DND-41 (cell line): Measurements from ENCODE around the gene RAB7B.

Experiments used
- ATAC-seq: fragments of 200-7000 bp; cut with Tn5 transposase; 3 replicates; pipeline ENCODE4 v1.9.1; 2021; ENCODE audit warnings: low read depth; ENCODE audit not compliant: insufficient read depth
- DNase-seq: peaks from one replicate; pipeline ENCODE4 v3.0.0-alpha.2; 2020
- H2AFZ ChIP-seq: 2 replicates; pipeline ENCODE4 v1.6.0; 2012; ENCODE audit warnings: low read depth, low read length
- H3K27ac ChIP-seq: 2 replicates; pipeline ENCODE4 v1.5.1; 2012; ENCODE audit warnings: low read length, inconsistent platforms
- H3K27me3 ChIP-seq: fragments of 200-600 bp; sonication (generic); 2 replicates; pipeline ENCODE4 v1.6.0; 2012; ENCODE audit warnings: low read length, mild to moderate bottlenecking, inconsistent platforms; ENCODE audit not compliant: insufficient read depth, poor library complexity
- H3K36me3 ChIP-seq: 2 replicates; pipeline ENCODE4 v1.5.1; 2012; ENCODE audit warnings: low read length, inconsistent platforms; ENCODE audit not compliant: insufficient read depth
- H3K4me1 ChIP-seq: 2 replicates; pipeline ENCODE4 v1.5.1; 2012; ENCODE audit warnings: mild to moderate bottlenecking, low read length; ENCODE audit not compliant: insufficient read depth
- H3K4me2 ChIP-seq: 2 replicates; pipeline ENCODE4 v1.6.0; 2012; ENCODE audit warnings: mild to moderate bottlenecking, moderate library complexity, low read length, inconsistent platforms; ENCODE audit not compliant: insufficient read depth
- H3K4me3 ChIP-seq, 2 experiments: fragments of 200-600 bp in 1 of 2; shearing (Covaris generic) in 1 of 2; 2 replicates each; pipeline ENCODE4 v1.5.1; 2012 to 2016; ENCODE audit warnings: inconsistent platforms in 2 of 2, low read length in 2 of 2, mild to moderate bottlenecking in 2 of 2, low read depth in 1 of 2, moderate library complexity in 1 of 2
- H3K79me2 ChIP-seq: 2 replicates; pipeline ENCODE4 v1.6.0; 2012; ENCODE audit warnings: low read length, inconsistent platforms; ENCODE audit not compliant: insufficient read depth
- H3K9ac ChIP-seq: 2 replicates; pipeline ENCODE4 v1.6.0; 2012; ENCODE audit warnings: low read depth, mild to moderate bottlenecking, inconsistent platforms, low read length, moderate library complexity
- H3K9me3 ChIP-seq: 2 replicates; pipeline ENCODE4 v1.5.1; 2012; ENCODE audit warnings: low read length, moderate library complexity, mild to moderate bottlenecking, inconsistent platforms; ENCODE audit not compliant: insufficient read depth, severe bottlenecking
- H4K20me1 ChIP-seq: 2 replicates; pipeline ENCODE4 v1.6.0; 2012; ENCODE audit warnings: low read length; ENCODE audit not compliant: insufficient read depth
- EZH2 ChIP-seq: IDR thresholded peaks from 3 replicates; pipeline ENCODE4 v1.6.1; 2012; ENCODE audit warnings: borderline replicate concordance, low read depth, mild to moderate bottlenecking, moderate library complexity, low read length, inconsistent platforms; ENCODE audit not compliant: severe bottlenecking
- TF ChIP-seq, protein P1 (sequence below): IDR thresholded peaks from 2 replicates; pipeline ENCODE4 v1.5.1; 2012; ENCODE audit warnings: borderline replicate concordance, low read length, moderate library complexity, mild to moderate bottlenecking; ENCODE audit not compliant: poor library complexity, severe bottlenecking; ENCODE audit errors: extremely low read depth

RAB7B gene

DNA sequence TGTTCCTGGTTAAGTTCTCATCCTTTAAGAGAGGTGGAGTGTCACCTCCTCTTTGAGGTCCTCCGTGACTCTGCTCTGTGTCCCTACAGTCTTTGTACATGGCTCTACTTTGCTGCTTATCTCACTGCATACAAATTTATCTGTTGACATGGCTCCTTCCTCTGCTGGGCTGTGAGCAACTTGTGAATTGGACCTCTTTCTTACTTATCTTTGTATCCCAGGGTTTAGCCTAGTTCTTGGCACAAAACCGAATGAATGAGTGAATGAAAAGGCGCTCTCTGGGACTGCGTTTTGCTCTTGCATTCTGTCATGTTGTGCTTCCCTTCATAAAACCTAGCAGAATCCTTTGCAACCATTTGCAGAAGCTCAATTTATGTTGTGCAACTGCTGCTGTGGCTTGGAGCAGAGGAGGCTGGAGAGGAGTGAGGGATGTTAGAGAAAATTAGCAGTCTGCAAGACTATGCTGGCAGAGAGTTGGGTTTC lies 72.4 kb downstream of the RAB7B start:
- ATAC-seq = no peak
- H3K9me3 ChIP-seq = no peaks in the 10 kb centered on the region
- H3K36me3 ChIP-seq = no peaks in the 10 kb centered on the region
- no peak overlapping the region for H3K4me2 ChIP-seq
- no peaks in the 10 kb centered on the region for H3K79me2 ChIP-seq
- TF ChIP-seq, protein P1, sequence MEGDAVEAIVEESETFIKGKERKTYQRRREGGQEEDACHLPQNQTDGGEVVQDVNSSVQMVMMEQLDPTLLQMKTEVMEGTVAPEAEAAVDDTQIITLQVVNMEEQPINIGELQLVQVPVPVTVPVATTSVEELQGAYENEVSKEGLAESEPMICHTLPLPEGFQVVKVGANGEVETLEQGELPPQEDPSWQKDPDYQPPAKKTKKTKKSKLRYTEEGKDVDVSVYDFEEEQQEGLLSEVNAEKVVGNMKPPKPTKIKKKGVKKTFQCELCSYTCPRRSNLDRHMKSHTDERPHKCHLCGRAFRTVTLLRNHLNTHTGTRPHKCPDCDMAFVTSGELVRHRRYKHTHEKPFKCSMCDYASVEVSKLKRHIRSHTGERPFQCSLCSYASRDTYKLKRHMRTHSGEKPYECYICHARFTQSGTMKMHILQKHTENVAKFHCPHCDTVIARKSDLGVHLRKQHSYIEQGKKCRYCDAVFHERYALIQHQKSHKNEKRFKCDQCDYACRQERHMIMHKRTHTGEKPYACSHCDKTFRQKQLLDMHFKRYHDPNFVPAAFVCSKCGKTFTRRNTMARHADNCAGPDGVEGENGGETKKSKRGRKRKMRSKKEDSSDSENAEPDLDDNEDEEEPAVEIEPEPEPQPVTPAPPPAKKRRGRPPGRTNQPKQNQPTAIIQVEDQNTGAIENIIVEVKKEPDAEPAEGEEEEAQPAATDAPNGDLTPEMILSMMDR = no peak
- no peak for TF ChIP-seq EZH2
- no peaks in the 10 kb centered on the region for H4K20me1 ChIP-seq
- H3K27me3 ChIP-seq = peaks cover 19% of the 10 kb centered on the region
- H3K9ac ChIP-seq = no peak overlapping the region
- H3K27ac ChIP-seq = no peak overlapping the region
- DNase-seq = no peak
- no peaks in the 10 kb centered on the region; the same call in 1 of the 2 replicates for H3K4me1 ChIP-seq
- H2AFZ ChIP-seq = no peak overlapping the region
- H3K4me3 ChIP-seq = no peak overlapping the region

DNA sequence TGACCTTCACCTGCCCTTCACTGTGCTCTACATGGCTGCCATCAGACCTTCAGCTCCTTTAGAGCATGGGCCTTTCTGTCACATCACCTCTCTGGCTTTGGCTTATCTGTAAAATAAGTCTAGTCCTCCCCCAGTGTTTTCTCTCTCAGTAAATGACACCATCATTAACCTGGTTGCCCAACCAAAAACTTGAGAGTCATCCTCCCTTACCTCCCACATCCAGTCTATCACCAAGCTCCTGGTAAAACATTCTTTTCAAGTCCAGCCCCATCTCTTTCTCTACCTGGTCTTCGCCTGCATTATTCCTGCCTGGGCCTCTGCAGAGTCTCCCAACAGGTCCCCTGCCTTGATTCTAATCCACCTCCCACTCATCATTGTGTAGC lies 73.0 kb downstream of the RAB7B start:
- Histone ChIP-seq H3K9ac (no peak overlapping the region), H3K27ac (no peak overlapping the region), H3K79me2 (no peaks in the 10 kb centered on the region), H2AFZ (no peak overlapping the region), H3K36me3 (no peaks in the 10 kb centered on the region), H3K4me3 (no peak overlapping the region), H3K9me3 (no peaks in the 10 kb centered on the region), H3K4me2 (no peak overlapping the region), H3K4me1 (no peaks in the 10 kb centered on the region; the same call in 1 of the 2 replicates), H4K20me1 (no peaks in the 10 kb centered on the region), H3K27me3 (peaks cover 25% of the 10 kb centered on the region)
- no peak for DNase-seq
- no peak for ATAC-seq
- TF ChIP-seq, protein P1 = no peak

DNA sequence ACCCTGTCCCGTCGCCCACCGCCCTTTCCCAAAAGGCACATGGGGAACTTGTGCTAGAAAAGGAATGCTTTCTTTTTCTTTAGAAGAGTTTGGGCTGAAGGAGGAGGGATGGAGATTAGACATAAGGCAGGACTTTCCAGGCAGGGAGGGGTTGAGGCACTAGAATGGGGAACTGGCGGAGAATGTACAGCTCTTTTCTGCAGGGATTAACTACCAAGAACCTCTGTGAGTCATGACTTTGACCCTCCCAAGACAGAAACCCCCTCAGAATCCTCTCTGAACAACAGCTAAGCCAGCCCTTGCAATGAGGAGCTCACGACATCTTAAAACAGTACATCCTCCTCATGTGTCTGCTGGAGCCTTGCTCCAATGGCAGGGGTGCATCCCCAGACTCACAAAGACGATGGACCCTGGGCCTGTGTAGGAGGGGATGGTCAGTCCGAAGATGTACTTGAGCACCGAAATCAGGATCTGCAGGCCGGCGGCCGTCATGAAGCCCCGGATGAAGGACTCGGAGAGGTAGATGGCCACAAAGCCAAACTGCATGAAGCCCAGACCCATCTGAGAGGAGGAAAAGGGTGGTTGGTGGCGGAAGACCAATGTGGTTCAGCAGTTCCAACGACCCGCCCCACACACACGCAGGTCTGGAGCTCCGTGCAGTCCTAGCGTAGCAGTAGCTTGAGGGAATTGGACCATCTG lies 73.5 kb downstream of the RAB7B start:
- Histone ChIP-seq H3K27ac (no peak overlapping the region), H3K9ac (no peak overlapping the region), H4K20me1 (no peaks in the 10 kb centered on the region), H3K79me2 (no peaks in the 10 kb centered on the region), H3K27me3 (peaks cover 25% of the 10 kb centered on the region), H3K4me2 (no peak overlapping the region), H3K36me3 (no peaks in the 10 kb centered on the region), H3K9me3 (no peaks in the 10 kb centered on the region), H3K4me1 (no peaks in the 10 kb centered on the region; the same call in 1 of the 2 replicates), H2AFZ (no peak overlapping the region), H3K4me3 (no peak overlapping the region)
- ATAC-seq (no peak), DNase-seq (no peak)
- no peak for TF ChIP-seq EZH2
- TF ChIP-seq, protein P1 = no peak

DNA sequence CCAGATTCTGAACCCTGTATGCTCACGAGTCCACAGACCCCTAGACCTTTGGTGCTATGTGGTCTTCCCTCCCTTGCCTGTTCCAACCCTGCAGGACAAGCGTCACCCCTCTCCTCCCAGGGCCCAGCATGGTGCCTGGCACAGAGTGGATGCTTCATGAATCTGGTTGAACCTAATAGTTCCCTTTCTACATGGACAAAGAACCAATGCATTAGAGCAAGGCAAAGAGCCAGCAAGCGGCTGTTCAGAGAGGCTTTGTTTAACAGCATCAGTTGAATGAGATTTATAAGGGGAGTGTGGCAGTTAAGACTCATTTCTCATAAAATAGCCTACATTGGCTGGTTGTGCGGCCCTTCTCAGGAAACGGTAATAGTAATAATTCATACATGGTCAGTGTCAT lies 74.9 kb downstream of the RAB7B start:
- no peak for ATAC-seq
- H3K79me2 ChIP-seq = no peaks in the 10 kb centered on the region

More for the DNA sequence above, 74.9 kb downstream of the RAB7B start:
- TF ChIP-seq, protein P1 = no peak
- DNase-seq = no peak
- Histone ChIP-seq H3K4me1 (no peaks in the 10 kb centered on the region; the same call in 1 of the 2 replicates), H3K36me3 (no peaks in the 10 kb centered on the region), H3K27ac (no peak overlapping the region), H2AFZ (no peak overlapping the region), H3K9me3 (no peaks in the 10 kb centered on the region), H3K9ac (no peak overlapping the region), H3K4me3 (no peak overlapping the region), H3K27me3 (peaks cover 26% of the 10 kb centered on the region), H3K4me2 (no peak overlapping the region), H4K20me1 (no peaks in the 10 kb centered on the region)
